ENCODE measurements around the gene TMEM52.

DNA sequence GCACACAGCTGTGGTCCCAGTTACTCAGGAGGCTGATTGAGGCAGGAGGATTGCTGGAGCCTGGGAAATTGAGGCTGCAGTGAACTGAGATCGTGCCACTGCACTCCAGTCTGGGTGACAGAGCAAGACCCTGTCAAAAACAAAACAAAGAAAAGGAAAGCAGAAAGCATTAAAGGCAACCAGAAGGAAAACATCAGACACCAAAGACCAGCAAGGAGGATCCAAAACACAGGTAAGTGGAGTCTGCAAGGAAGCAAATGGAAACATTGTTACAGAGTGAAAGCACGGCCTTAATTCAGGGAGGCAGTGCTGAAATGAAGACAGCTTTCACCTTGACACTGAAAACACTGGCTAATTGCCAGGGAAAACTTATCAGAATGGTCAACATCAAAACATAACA lies 43.7 kb upstream of the TMEM52 start:
- TF ChIP-seq EP300 (IDR thresholded peaks at IDR 0.05) (no peak), POLR2A (IDR thresholded peaks at IDR 0.05) (no peak)
- TF ChIP-seq, protein P1, sequence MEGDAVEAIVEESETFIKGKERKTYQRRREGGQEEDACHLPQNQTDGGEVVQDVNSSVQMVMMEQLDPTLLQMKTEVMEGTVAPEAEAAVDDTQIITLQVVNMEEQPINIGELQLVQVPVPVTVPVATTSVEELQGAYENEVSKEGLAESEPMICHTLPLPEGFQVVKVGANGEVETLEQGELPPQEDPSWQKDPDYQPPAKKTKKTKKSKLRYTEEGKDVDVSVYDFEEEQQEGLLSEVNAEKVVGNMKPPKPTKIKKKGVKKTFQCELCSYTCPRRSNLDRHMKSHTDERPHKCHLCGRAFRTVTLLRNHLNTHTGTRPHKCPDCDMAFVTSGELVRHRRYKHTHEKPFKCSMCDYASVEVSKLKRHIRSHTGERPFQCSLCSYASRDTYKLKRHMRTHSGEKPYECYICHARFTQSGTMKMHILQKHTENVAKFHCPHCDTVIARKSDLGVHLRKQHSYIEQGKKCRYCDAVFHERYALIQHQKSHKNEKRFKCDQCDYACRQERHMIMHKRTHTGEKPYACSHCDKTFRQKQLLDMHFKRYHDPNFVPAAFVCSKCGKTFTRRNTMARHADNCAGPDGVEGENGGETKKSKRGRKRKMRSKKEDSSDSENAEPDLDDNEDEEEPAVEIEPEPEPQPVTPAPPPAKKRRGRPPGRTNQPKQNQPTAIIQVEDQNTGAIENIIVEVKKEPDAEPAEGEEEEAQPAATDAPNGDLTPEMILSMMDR (IDR thresholded peaks at IDR 0.05), result no peak

Data from ovary (tissue), 3 donors.